Transverse colon (tissue), 4 donors: ENCODE results near the gene IL4R. TPM values are rescaled to one million over a fixed set of nuclear protein-coding genes. Genes with fewer than 3 reads are reported as not detected.

ENCODE experiments used
- DNase-seq: peaks from one replicate; pipeline ENCODE4 v3.0.0-alpha.2; 2019
- H3K27ac ChIP-seq, 4 donors: fragments of 200-600 bp; sonication (generic); 2 replicates each; pipeline ENCODE4 v1.5.1; 2016 to 2018; ENCODE audit warnings: inconsistent platforms in 4 of 4
- H3K27me3 ChIP-seq: fragments of 200-600 bp; sonication (generic); 2 replicates; pipeline ENCODE4 v1.5.1; 2017; ENCODE audit warnings: inconsistent platforms
- H3K36me3 ChIP-seq, 4 donors: fragments of 200-600 bp; sonication (generic); 2 replicates each; pipeline ENCODE4 v1.5.1; 2017 to 2019; ENCODE audit warnings: inconsistent platforms in 4 of 4
- H3K4me1 ChIP-seq, 4 donors: fragments of 200-600 bp; sonication (generic); 2 replicates each; pipeline ENCODE4 v1.5.1; 2017 to 2020; ENCODE audit warnings: inconsistent platforms in 4 of 4
- H3K4me3 ChIP-seq, 4 donors: fragments of 200-600 bp; sonication (generic); 1 replicate in 1 of 4; 2 replicates in 3 of 4; pipeline versions ENCODE4 v1.5.1 to v1.6.1; 2017 to 2019; ENCODE audit warnings: inconsistent platforms in 4 of 4
- H3K9me3 ChIP-seq, 2 donors: fragments of 200-600 bp; sonication (generic); 2 replicates each; pipeline ENCODE4 v1.5.1; 2017 to 2019; ENCODE audit warnings: inconsistent platforms in 2 of 2
- CTCF ChIP-seq, 5 experiments: fragments of 200-600 bp in 3 of 5; fragments of 450-650 bp in 2 of 5; sonication (generic) in 3 of 5; IDR thresholded peaks; 1 replicate in 2 of 5; 2 replicates in 3 of 5; pipeline ENCODE4 v1.5.1; 2016 to 2017; ENCODE audit warnings: antibody characterized with exemption in 5 of 5, inconsistent platforms in 3 of 5, mild to moderate bottlenecking in 2 of 5, moderate library complexity in 1 of 5
- EP300 ChIP-seq: sonication (generic); formaldehyde crosslinking; IDR thresholded peaks from one replicate; pipeline ENCODE4 v1.6.1; 2017; ENCODE audit warnings: antibody characterized with exemption, low read depth
- POLR2A ChIP-seq: fragments of 450-650 bp; IDR thresholded peaks from one replicate; pipeline ENCODE4 v1.6.1; 2016; ENCODE audit warnings: antibody characterized with exemption, mild to moderate bottlenecking, moderate library complexity
- POLR2AphosphoS5 ChIP-seq, 3 donors: sonication (generic); formaldehyde crosslinking; IDR thresholded peaks; one replicate each; pipeline ENCODE4 v1.6.1; 2016; ENCODE audit warnings: antibody characterized with exemption in 3 of 3
- WGBS, 2 donors: methylation state at CpG; one replicate each; pipeline ENCODE4 v1.1.5; 2018; ENCODE audit warnings: low coverage in 1 of 2; 5-methylcytosine and 5-hydroxymethylcytosine counted together
- in situ Hi-C, 4 donors: fragments of 200-750 bp; cut with MboI; loops; one replicate each; pipeline versions ENCODE4 v1.15.0 to v1.15.1; 2017; ENCODE audit warnings: low sequenced_read_pairs in 3 of 4, low pct_ligation_motif_present in 1 of 4, low pct_unique_long_range_greater_than_20kb in 1 of 4
- intact Hi-C: fragments of 100-400 bp; cut with DNase I; formaldehyde crosslinking; loops from one replicate; pipeline ENCODE4 v1.15.1; 2023; ENCODE audit warnings: low total_unique reads
- total RNA-seq, 4 donors: library from RNA; depleted of rRNA; stranded (reverse); fragments of >200 nt; gene quantifications; one replicate each; pipeline ENCODE4 v1.1.0, GENCODE V29; 2016

IL4R gene
- total RNA-seq, 4 donors from 2014 or later = 106 to 235 (median 156) TPM

DNA sequence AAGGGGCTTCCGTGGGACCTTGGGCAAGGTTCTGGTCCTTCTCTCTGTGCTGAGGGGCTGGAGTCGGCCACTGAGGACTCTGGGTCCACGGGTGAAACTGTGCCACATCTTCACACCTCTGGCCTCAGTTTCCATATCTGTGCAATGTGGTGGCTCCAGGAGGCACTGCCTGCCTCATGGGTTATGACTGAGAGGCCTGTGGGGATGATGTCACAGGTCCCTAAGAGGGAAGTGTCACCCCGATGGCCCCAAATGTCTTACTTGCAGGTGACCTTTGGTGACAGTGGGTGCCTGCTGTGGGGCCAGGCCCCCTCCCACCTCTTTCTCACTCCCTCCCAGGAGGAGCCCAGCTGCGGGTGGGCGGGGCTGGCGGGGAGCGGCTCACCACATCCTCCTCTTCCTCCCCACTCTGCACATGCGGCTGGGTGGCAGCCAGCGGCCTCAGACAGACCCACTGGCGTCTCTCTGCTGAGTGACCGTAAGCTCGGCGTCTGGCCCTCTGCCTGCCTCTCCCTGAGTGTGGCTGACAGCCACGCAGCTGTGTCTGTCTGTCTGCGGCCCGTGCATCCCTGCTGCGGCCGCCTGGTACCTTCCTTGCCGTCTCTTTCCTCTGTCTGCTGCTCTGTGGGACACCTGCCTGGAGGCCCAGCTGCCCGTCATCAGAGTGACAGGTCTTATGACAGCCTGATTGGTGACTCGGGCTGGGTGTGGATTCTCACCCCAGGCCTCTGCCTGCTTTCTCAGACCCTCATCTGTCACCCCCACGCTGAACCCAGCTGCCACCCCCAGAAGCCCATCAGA, 88.2 kb downstream of the IL4R start, which contains the start of gene IL21R:
TSS of gene IL21R (plus strand) at position 407 of the 801 bp plus-strand sequence. CDS start 27,898 bp downstream, outside the sequence.
- in situ Hi-C loops = no loop called here
- H3K27me3 ChIP-seq = peaks cover 6% of the 10 kb centered on the region

GRCh38 chr16:27402569-27402963, 88.8 kb downstream of the IL4R start:
- TF ChIP-seq POLR2A (no peak), POLR2AphosphoS5 (IDR thresholded peaks at IDR 0.05) (no peak), EP300 (no peak), CTCF (IDR thresholded peaks at IDR 0.05) (no peak)
- in situ Hi-C loops = no loop called here
- Histone ChIP-seq H3K9me3 (no peaks in the 10 kb centered on the region), H3K4me3 (peak overlapping the region in 2 of 4 donors; percentile 2 to 30), H3K36me3 (no peaks in the 10 kb centered on the region), H3K4me1 (peaks cover 0 to 22% (median 4%) of the 10 kb centered on the region in 4 donors), H3K27me3 (peaks cover 6% of the 10 kb centered on the region), H3K27ac (peak overlapping the region in 3 of 4 donors; percentile 0 to 41 (median 39))
- DNase-seq = no peak
- 63% methylated on average over 8 of the region's 8 CpGs; no CpG with 5 or more reads in 1 of the 2 donors for WGBS, 2 donors
- intact Hi-C loops = no loop called here

More for the DNA sequence above, 88.2 kb downstream of the IL4R start, which contains the start of gene IL21R:
- peaks cover 0 to 19% (median 4%) of the 10 kb centered on the region in 4 donors for H3K4me1 ChIP-seq
- H3K4me3 ChIP-seq = peak within 1 kb of the TSS in 2 of 4 donors; percentile 2 to 30
- H3K9me3 ChIP-seq = no peaks in the 10 kb centered on the region
- peak; percentile 74 for DNase-seq
- no peaks in the 10 kb centered on the region for H3K36me3 ChIP-seq
- WGBS, 2 donors = 0 to 12% methylated on average over 1 to 23 of the region's 23 CpGs
- TF ChIP-seq CTCF (IDR thresholded peaks at IDR 0.05) (no peak), POLR2A (peak; percentile 25), POLR2AphosphoS5 (IDR thresholded peaks at IDR 0.05) (peak in 1 of 3 donors; percentile 50), EP300 (no peak)
- H3K27ac ChIP-seq = peak within 1 kb of the TSS in 3 of 4 donors; percentile 0 to 41 (median 39)
- intact Hi-C loops = no loop called here

DNA sequence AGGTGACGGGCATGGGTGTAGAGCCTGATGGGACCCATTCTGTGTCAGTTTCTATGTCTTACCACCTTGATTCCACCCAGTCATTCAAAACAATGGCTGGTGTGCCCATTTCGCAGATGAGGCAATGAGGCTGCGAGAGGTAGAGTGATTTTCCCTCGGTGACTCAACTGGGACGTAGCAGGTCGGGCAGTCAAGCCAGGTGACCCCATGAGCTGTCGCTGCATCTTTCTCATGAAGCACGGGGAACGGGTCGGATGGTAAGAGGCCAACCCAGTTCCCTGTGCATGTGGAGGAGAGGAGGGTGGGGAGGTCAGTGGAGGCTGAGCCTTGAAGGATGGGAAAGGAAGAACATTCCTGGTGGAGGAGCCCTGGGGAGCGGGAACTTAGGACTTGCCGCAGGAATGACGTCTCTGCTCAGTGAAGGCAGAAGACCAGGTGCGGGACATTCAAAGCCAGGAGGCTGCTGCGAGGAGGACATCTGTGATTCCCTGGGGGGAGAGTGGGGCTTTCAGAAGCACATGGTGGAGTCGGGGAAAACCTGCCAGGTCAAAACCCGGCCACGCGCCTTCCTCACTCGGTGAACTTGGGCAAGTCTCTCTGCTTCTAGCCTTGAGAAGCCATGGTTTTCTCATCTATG, 89.3 kb downstream of the IL4R start:
- Histone ChIP-seq H3K36me3 (no peaks in the 10 kb centered on the region), H3K9me3 (no peaks in the 10 kb centered on the region), H3K4me1 (peaks cover 0 to 24% (median 4%) of the 10 kb centered on the region in 4 donors), H3K27ac (peak overlapping the region in 2 of 4 donors; percentile 39 to 41), H3K27me3 (peaks cover 6% of the 10 kb centered on the region), H3K4me3 (peak overlapping the region in 2 of 4 donors; percentile 3 to 30)
- intact Hi-C loops (no loop called here), in situ Hi-C loops (no loop called here)
- WGBS, 2 donors = 70 to 77% methylated on average over 2 to 20 of the region's 20 CpGs
- no peak for DNase-seq
- no peak for TF ChIP-seq POLR2AphosphoS5 (IDR thresholded peaks at IDR 0.05)
- TF ChIP-seq EP300 = no peak
- no peak for TF ChIP-seq CTCF (IDR thresholded peaks at IDR 0.05)
- TF ChIP-seq POLR2A = no peak

DNA sequence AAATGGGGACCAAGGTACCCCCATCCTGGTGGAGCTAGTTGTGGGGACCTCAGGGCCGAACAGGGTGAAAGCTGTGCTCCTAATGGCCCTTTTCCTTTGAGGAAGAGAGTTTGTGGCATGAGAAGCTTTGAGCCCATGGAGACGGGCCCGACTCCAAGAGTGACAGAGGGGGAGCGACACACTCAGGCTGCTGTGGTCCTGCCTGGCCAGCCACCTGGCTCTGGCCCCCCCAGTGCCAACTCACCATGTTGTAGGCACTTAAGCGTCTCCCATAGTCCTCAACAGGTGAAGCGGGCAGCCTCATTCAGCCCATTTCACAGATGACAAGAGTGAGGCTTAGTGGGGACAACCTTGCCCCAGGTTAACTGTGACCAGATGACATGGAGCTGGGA, 89.8 kb downstream of the IL4R start:
- Histone ChIP-seq H3K27me3 (peaks cover 6% of the 10 kb centered on the region), H3K4me3 (peak overlapping the region in 2 of 4 donors; percentile 3 to 30), H3K4me1 (peaks cover 0 to 24% (median 4%) of the 10 kb centered on the region in 4 donors), H3K27ac (no peak overlapping the region), H3K9me3 (no peaks in the 10 kb centered on the region), H3K36me3 (no peaks in the 10 kb centered on the region)
- intact Hi-C loops = no loop called here
- WGBS, 2 donors = 20 to 73% methylated on average over 1 to 6 of the region's 6 CpGs
- no peak for DNase-seq
- TF ChIP-seq POLR2AphosphoS5 (IDR thresholded peaks at IDR 0.05) (no peak), CTCF (IDR thresholded peaks at IDR 0.05) (no peak), EP300 (no peak), POLR2A (no peak)
- in situ Hi-C loops = no loop called here
